Stimulated activated CD4-positive, alpha-beta T cell treated with anti-CD3 and anti-CD28 coated beads, Interleukin-15, amount 100 ng/mL, for 1 hour (primary cell): ENCODE data around the gene CFD.
"Not testable (repeated sequence)": the region's sequence is repeated elsewhere in the genome, so short reads cannot be mapped to it uniquely, and the experiment has no call there.

Experiments used
- DNase-seq, 2 donors: peaks; one replicate each; pipeline ENCODE4 v3.0.0-alpha.2; 2020; ENCODE audit warnings: low read depth in 1 of 2, low spot score in 1 of 2

CFD gene

GRCh38 chr19:887599-887998 lies 28.1 kb downstream of the CFD start:
- DNase-seq = no peak

GRCh38 chr19:888581-889385 lies 29.3 kb downstream of the CFD start:
- DNase-seq = peak in 1 of 2 donors; percentile 25

- no peak for DNase-seq
Measured at GRCh38 chr19:889662-890295, 30.3 kb downstream of the CFD start.

- DNase-seq = no peak
Measured at GRCh38 chr19:890831-891230, 31.4 kb downstream of the CFD start.

GRCh38 chr19:891421-892200 lies 32.1 kb downstream of the CFD start:
- not testable (repeated sequence) for DNase-seq

- no peak for DNase-seq
Measured at GRCh38 chr19:892243-892893, 32.9 kb downstream of the CFD start.

- peak; percentile 74 to 85 for DNase-seq
Measured at GRCh38 chr19:892894-893689, 33.6 kb downstream of the CFD start, which contains the start of the genes MED16 and RNU6-9. MED16 (minus strand) TSS chr19:893187; CDS start chr19:891131, 2,056 bp downstream. RNU6-9 (plus strand) TSS chr19:893484.

- DNase-seq = no peak
Measured at GRCh38 chr19:896434-896833, 37.0 kb downstream of the CFD start.

- no peak for DNase-seq
Measured at GRCh38 chr19:896999-897398, 37.5 kb downstream of the CFD start.

GRCh38 chr19:897442-898039 lies 38.1 kb downstream of the CFD start:
- no peak for DNase-seq

- DNase-seq = no peak
Measured at GRCh38 chr19:898663-899062, 39.2 kb downstream of the CFD start.

- no peak for DNase-seq
Measured at GRCh38 chr19:899336-900042, 40.0 kb downstream of the CFD start.

GRCh38 chr19:900043-900301 lies 40.5 kb downstream of the CFD start:
- DNase-seq = no peak

GRCh38 chr19:900302-901111 lies 41.0 kb downstream of the CFD start:
- no peak for DNase-seq

GRCh38 chr19:901216-902092 lies 42.0 kb downstream of the CFD start:
- DNase-seq = no peak

GRCh38 chr19:902093-902370 lies 42.6 kb downstream of the CFD start:
- no peak for DNase-seq

GRCh38 chr19:902446-903226 lies 43.2 kb downstream of the CFD start:
- DNase-seq = no peak
